HG02588 (cell line): ENCODE results near the gene TOR1B.

Source experiments
- ATAC-seq: cut with Tn5 transposase; IDR thresholded peaks from one replicate; pipeline ENCODE4 v1.9.1; 2021; ENCODE audit warnings: mild to moderate bottlenecking, moderate library complexity; ENCODE audit not compliant: unreplicated experiment

The TOR1B gene

DNA sequence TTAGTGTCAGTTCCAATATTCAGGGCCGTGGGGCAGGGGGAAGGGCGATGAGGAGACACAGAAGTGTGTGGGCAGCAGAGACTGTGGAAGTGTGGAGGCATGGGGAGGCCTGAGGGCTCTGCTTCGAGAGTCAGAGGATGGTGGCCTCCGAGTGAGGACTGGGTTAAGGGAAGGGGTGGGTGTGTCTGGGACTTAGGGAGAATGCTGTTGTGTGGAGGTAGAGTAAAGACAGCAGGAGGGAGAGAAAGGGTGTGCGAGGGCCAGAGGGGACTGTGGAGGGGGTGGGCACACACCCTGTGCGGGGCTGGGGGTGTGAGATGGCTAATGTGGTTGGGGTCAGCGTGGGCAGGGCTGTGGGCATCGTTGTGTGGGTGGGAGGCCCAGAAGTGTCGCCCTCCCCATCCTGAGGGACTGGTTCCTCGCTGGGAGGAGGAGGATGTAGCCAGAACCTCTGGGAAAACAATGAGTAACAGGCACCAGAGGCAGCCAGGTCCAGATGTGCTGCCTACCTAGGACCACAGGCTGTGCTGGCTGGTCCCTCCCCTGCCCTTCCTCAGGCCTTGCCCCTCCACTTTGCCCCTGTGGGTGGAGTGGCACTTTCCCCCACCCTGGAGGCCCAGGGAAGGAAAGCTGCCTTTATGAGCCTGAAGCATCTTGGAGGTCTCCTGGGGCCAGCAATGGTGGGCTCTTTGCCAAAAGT, 36.5 kb downstream of the TOR1B start:
- no peak for ATAC-seq

DNA sequence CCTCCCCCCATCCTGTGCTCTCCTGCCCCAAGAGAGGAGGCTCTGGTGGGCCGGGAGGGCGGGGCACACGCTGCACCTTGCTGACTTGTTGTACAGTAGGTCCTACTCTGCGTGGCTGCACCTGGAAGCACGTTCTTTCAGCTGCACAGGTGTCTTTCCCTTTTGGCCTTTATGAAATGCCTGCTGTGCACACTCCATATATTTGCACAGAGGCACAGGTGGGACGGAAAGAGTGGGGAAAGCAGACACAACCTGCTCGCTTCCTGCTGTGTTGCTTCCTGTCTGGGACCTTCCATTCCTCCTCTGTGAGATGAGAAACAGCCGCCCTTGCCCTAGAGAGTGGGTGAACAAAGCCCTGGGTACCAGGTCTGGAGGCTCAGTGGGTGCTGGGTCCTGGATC, 37.0 kb downstream of the TOR1B start:
- ATAC-seq: no peak

DNA sequence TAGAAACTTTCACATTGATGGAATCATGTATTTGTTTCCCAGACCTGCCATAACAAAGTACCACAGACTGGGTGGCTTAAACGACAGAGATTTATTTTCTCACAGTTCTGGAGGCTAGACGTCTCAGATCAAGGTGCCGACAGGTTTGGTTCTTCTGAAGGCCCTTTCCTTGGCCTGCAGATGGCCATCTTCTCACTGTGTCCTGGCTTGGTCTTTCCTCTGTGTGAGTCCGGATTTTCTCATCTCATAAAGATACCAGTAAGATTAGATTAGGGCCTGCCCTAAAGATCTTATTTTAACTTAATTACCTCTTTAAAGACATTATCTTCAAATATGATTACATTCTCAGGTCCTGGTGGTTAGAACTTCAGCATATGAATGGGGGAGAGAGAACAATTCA, 38.1 kb downstream of the TOR1B start:
- no peak for ATAC-seq

- ATAC-seq: no peak
These were observed 42.4 kb downstream of the TOR1B start for GRCh38 chr9:129845373-129845772.

- no peak for ATAC-seq
These were observed 45.9 kb downstream of the TOR1B start for GRCh38 chr9:129848712-129849441.

DNA sequence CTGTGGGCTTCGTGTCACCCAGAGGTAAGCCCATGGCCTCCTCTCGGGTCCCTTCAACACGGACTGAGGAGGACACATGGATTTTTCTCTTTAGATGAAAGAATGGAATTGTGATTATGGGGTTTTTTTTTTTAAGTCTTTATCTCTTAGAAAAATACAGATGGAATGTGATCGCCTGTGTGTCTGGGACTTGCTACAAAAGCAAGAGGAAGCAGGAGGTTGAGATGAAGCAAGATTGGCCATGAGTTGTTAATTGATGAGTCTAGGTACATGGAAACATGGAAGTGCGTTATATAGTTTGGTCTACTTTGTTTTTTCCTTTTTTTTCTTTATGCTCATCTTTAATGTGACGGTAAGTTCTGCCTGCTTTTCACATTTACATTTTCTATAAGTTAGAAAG, 46.9 kb downstream of the TOR1B start:
- no peak for ATAC-seq

DNA sequence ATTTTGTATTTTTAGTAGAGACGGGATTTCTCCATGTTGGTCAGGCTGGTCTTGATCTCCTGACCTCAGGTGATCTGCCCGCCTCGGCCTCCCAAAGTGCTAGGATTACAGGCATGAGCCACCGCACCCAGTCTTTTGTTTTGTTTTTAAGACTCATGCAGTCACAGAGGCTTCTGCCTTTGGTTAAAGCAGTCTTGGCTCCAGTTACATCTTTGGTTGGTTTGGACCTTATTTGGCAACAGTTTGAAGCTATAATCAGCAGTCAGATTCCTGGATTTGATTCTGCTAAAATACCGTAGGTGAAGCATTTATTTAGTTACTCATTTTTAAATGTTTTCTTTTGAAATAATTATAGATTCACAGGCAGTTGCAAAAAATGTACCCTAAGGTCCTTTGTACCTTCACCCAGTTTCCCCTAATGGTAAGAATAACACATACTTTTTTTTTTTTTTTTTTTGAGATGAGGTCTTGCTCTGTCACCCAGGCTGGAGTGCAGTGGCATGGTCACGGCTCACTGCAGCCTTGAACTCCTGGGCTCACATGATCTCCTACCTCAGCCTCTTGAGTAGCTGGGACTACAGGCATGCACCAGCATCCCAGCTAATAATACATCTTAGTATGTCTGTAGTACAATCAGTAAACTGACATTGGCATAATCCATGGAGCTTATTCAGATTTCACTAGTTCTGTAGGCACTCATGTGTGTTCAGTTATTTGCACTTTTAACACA, 48.0 kb downstream of the TOR1B start:
- no peak for ATAC-seq

- ATAC-seq: no peak
These were observed 48.8 kb downstream of the TOR1B start for GRCh38 chr9:129851821-129852220.

- no peak for ATAC-seq
These were observed 49.6 kb downstream of the TOR1B start for GRCh38 chr9:129852579-129852978.

DNA sequence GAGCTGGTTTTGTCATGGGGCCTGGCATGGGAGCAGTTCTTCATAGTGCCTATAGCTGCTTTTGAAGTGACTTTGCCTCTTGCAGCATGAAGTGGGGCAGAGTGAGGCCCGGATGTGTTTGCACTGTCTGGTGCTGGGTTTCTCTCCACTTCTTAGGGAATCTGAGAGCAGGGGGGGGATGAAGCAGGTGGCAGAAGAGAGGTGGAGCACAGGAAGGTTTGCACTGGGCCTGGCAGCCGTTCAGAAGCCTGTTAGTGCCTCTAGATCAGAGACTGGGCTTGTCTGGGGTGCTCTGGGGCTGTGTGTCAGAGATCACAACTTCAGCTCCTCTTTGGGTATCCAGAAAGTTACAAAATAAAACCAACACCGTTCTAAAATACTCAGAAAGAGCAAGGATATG, 50.6 kb downstream of the TOR1B start:
- no peak for ATAC-seq

DNA sequence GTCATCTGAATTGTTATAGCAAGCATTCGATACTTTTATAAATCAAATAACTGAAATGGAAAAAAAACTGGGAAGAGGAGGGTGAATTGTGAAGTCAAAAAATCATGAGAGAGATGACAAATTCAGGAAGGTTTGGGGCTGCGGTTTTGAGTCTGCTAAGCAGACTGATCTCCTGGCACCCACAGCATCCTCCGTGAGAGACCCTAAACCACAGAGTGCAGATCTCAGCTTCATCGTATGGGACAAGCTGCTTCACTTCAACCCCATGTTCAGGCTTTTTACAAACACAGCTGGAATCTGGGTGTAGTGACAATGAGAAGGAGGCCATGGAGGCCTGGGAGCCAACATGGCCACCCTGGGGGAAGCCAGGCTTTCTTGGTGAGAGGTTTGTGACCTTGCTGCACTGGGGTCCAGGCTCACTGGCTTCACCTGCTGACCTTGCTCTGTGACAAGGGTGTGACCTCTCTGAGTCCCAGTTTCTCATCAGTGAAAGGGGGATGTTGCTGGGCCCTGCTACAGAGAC, 51.7 kb downstream of the TOR1B start:
- no peak for ATAC-seq

- ATAC-seq: no peak
These were observed 54.2 kb downstream of the TOR1B start for GRCh38 chr9:129857207-129857606.

DNA sequence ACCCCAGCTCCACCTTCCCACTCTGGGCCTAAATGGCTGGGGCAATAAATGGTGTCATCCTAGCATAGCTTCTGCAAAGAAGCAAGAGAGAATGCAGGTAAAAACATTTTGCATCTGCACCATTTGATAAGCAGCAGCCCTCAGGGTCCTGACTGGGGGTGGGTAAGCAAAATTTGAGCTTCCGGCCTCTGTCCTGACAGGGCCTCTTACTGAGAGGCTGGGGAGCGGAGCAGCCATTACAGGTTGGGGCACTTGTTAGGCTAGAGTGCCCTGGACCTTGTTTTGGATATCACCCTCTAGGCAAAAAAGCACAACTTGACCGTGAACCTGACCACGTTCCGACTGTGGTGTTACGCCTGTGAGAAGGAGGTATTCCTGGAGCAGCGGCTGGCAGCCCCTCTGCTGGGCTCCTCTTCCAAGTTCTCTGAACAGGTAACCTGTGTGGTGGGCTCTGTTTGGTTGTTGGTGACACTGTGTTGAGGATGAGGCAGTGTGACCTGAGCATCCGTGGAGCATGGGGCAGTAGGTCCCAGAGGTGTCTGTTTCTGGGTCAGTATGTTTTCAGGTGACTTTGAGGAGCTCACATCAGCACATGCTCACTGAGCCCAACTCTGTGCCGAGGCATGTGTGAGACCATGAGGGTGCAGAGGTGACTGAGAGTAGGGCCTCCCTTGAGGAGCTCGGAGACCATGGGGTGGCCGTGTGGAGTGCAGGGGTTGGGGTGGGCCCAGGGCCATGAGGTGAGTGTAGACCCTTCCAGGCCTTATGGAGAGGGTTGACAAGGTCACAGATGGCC, 55.4 kb downstream of the TOR1B start:
- ATAC-seq: no peak
